Measurements from ENCODE around the gene SLC27A4.

Gene SLC27A4

DNA sequence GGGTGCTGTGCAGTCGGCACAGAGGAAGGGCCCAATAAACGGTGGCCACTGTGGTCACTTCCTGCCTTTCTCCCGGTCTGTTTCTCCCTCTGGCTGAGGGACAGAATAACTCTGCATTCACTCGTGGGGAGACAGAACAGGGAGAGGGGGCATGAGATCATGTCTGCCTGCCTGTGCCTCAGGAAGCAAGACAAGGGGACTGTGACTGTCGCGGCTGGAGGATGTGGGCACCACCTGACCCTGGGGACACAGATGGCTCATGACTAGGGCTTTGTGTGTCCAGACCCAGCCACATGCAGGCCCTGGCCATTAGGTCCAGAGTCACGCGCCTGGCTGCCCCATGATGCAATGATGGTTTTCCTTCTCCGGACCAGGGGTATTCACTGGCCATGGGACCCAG lies 23.9 kb upstream of the SLC27A4 start:
- DNase-seq (ENCODE audit: low read depth), result no peak
- no peak overlapping the region for H3K4me3 ChIP-seq (ENCODE audit: low read length)
- TF ChIP-seq, protein P1, sequence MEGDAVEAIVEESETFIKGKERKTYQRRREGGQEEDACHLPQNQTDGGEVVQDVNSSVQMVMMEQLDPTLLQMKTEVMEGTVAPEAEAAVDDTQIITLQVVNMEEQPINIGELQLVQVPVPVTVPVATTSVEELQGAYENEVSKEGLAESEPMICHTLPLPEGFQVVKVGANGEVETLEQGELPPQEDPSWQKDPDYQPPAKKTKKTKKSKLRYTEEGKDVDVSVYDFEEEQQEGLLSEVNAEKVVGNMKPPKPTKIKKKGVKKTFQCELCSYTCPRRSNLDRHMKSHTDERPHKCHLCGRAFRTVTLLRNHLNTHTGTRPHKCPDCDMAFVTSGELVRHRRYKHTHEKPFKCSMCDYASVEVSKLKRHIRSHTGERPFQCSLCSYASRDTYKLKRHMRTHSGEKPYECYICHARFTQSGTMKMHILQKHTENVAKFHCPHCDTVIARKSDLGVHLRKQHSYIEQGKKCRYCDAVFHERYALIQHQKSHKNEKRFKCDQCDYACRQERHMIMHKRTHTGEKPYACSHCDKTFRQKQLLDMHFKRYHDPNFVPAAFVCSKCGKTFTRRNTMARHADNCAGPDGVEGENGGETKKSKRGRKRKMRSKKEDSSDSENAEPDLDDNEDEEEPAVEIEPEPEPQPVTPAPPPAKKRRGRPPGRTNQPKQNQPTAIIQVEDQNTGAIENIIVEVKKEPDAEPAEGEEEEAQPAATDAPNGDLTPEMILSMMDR (conservative IDR thresholded peaks at IDR 0.05; ENCODE audit: low read depth, low read length), result no peak

GRCh38 chr9:128317629-128318028 lies 22.7 kb upstream of the SLC27A4 start:
- TF ChIP-seq, protein P1 (conservative IDR thresholded peaks at IDR 0.05; ENCODE audit: low read depth, low read length), result no peak
- H3K4me3 ChIP-seq (ENCODE audit: low read length), result no peak overlapping the region
- no peak for DNase-seq (ENCODE audit: low read depth)

DNA sequence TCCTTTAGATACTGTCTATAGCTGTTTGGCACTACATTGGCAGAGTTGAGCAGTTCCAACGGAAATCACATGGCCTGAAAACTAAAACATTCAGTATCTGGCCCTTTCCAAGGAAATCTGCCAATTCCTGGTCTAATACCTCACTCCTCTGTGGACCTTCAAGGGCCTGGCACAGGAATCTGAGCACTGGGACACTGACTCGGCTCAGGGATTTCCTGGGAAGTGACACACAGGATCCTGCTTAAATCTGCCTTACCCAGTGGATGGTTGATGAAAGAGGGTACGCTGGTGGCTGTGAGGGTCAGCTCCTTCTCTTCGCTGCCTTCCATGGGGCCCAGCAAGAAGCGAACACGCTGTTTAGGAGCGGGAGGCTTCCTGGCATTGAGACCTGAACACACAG lies 19.0 kb upstream of the SLC27A4 start:
- no peak for DNase-seq (ENCODE audit: low read depth)
- TF ChIP-seq, protein P1 (conservative IDR thresholded peaks at IDR 0.05; ENCODE audit: low read depth, low read length), result no peak
- H3K4me3 ChIP-seq (ENCODE audit: low read length), result peak overlapping the region; percentile 93

DNA sequence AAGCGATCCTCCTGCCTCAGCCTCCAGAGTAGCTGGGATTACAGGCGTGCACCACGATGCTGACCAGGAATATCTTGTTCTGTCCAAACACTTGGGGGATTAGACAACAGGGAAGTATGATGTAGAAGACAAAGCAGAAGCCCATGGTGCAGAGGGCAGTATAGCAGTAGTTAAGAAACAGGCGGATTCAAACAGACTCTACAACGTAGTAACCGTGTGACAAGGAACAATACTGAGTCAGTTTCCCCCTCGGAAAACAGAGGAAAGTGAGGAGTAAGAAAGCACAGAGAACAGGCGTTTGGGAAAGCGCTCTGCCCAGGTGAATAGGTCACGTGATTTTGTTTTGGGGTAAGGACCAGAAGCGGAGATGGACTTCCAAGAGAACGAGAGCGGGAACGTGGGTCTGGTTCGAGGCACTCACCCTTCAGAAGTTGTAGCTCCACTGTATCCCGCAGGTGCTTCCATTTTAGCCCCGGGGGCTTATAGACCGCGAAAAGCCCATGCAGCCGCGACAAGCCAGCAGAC lies 18.4 kb upstream of the SLC27A4 start:
- H3K4me3 ChIP-seq (ENCODE audit: low read length), result peak overlapping the region; percentile 93
- TF ChIP-seq, protein P1 (conservative IDR thresholded peaks at IDR 0.05; ENCODE audit: low read depth, low read length), result no peak
- no peak for DNase-seq (ENCODE audit: low read depth)

- peak within 1 kb of the TSS; percentile 93 for H3K4me3 ChIP-seq (ENCODE audit: low read length)
- TF ChIP-seq, protein P1 (conservative IDR thresholded peaks at IDR 0.05; ENCODE audit: low read depth, low read length), result no peak
- DNase-seq (ENCODE audit: low read depth), result peak; percentile 75
Observed at GRCh38 chr9:128322404-128323211, 17.7 kb upstream of the SLC27A4 start, which contains the start of the genes COQ4 and TRUB2. Gene COQ4, plus strand, starts transcription at chr9:128322839. Its CDS starts 20 bp downstream, at chr9:128322859. Gene TRUB2, minus strand, starts transcription at chr9:128322447. Its CDS starts 39 bp downstream, at chr9:128322408.

- no peak for DNase-seq (ENCODE audit: low read depth)
- H3K4me3 ChIP-seq (ENCODE audit: low read length), result peak overlapping the region; percentile 93
- TF ChIP-seq, protein P1 (conservative IDR thresholded peaks at IDR 0.05; ENCODE audit: low read depth, low read length), result no peak
Observed at GRCh38 chr9:128323212-128323730, 17.1 kb upstream of the SLC27A4 start.
